NCI-H82 (cell line): ENCODE measurements around the gene TAB3.

Experiments
- DNase-seq: peaks from one replicate; lab custom pipeline; 2025; lab: John Stamatoyannopoulos, UW

TAB3 gene

DNA sequence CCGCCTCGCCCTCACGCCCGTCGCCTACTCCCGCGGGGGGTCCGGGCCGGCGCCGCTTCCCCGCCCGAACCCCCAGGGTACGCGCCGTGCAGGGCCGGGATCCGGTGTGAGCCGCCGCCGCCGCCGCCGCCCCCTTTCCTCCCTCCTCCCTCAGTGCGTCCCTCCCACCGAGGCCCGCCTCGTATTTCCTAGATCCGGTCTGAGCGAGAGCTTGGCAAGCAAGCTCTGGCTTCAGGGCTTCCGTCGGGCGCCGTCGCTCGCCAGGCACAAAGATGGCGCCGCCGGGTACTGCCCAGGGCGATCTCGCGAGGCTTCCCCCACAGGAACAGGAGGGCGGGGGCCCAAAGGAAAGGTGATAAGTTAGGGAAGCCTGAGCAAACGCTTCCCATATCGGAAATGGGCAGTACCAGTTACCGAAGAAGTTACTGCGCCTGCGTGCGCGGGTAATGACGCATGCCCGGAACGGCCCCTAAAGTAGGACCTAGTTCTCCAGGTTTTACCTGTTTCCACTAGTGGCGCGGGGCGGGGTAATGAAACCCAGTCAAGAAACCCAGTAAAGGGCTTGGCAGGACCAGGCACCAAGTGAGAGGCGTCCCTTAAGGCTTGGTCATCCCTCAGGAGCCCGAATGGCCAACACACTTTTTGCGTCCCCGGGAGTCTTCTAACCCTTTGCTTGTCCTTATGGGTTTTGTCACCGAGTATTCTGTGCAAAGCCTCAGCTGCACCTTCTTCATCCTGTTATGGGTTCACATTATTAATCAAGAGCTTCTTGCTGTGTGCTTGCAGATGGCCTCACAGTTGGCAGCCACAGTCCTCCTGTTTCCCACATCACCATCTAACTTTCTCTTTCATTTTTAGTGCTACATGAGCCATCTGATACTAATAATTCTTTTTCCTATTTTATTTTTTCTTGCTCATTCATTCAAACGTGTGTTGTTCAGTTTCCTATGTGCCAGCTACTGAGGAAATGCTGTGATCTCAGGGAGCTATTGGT lies at the start of gene TAB3:
TSS of gene TAB3 (minus strand) at position 108 of the 994 bp plus-strand sequence. CDS start 29,666 bp downstream, outside the sequence.
- peak; percentile 99 for DNase-seq

DNA sequence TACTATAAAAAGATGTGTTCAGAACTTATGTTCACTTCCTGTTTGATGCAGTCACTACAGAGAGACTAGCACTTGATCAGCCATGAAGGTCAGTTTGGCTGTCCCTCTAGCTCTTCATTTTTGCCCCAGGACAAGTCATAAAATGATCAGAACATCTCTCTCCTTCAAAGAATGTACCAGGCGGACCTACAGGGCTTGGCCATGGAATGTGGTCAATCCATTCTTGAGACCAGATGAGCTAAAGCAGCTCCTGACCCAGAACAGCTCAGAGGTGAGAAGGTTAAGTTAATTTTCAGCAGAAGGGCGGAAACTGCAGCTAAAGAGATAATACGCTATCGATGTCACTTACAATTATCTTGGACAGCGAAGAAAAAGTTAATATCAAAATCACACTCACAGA lies 49.2 kb upstream of the TAB3 start:
- DNase-seq = no peak

GRCh38 chrX:30935985-30936384 lies 46.9 kb upstream of the TAB3 start:
- DNase-seq = peak; percentile 60

- no peak for DNase-seq
Measured at GRCh38 chrX:30931920-30932319, 42.9 kb upstream of the TAB3 start.

- no peak for DNase-seq
Measured at GRCh38 chrX:30930679-30931078, 41.6 kb upstream of the TAB3 start.

GRCh38 chrX:30930143-30930542 lies 41.1 kb upstream of the TAB3 start:
- no peak for DNase-seq

DNA sequence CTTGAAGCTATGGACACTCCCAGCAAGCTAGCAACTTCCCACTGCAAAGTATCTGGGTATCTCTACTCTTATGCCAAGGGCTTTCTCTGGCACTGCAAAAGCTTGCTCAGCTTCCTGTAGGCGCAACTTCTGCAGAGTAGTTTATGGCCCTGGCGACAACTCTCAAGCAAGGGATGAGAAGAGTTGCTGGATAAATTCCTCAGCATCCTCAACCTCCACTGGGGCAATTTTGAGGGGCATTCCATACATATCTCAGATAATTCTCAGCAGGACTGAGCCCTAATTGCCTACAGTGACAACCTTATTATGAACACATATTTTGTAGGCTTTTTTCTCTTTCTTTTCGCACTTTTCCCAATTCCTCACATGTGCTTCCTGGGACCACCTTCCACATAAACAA lies 31.2 kb upstream of the TAB3 start:
- no peak for DNase-seq

GRCh38 chrX:30918480-30918879 lies 29.4 kb upstream of the TAB3 start:
- no peak for DNase-seq

- no peak for DNase-seq
Measured at GRCh38 chrX:30913492-30913891, 24.4 kb upstream of the TAB3 start.

DNA sequence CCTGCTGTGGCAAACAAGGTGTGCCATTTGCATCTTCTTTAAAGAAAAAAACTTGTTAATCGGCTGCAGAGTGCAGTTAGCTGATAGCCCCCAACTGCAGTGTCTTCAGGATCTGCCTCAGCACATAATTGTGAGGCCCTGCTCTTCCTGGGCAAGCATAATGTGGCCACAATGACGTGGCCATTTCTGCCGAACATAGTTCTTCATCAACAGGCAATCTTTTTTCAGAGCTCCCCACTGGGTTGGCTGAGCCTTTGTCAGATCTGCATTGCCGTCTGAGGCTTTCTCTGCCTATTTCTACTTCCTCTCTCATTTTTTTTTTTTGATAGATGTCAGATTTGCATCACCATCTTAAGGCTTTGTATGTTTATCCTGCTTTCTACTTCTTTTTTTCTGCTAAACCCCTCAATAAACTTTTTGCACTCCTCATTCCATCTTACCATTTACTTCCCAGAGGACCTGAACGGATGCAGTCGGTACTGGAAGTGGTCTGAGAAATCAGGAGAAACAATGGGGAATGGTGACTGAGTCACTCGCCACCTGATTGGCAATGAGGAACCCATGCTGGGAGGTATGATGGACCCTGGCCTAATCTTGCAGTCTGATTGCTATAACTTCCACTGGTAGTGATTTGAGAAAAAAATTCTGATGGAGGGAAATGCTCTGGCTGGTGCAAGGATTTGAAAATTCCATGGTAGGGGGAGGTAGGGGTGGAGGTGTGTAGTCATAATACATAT lies 21.2 kb upstream of the TAB3 start:
- DNase-seq = no peak

- DNase-seq = no peak
Measured at GRCh38 chrX:30906726-30907125, 17.7 kb upstream of the TAB3 start.

- DNase-seq = no peak
Measured at GRCh38 chrX:30905321-30905720, 16.3 kb upstream of the TAB3 start.

GRCh38 chrX:30904632-30905031 lies 15.6 kb upstream of the TAB3 start:
- DNase-seq = no peak

- DNase-seq = no peak
Measured at GRCh38 chrX:30904186-30904585, 15.1 kb upstream of the TAB3 start.

DNA sequence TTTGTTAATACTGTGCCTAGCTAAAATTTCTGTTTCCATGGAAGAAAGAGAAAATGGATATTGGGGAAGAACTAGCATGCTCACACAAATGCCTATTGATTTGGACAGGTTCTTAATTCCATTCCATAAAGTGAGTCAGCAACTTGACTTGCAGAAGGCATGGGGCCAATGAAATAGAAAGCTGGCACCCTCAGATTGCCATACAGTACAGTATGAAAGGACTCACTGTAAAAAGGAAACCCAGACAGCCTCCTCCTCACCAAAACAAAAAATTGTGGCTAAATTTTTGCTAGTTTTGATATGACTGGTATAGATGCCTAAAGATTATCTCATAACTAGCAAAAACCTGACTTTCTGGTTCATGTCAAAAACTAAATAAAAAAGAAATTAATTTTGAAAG lies 11.2 kb upstream of the TAB3 start:
- DNase-seq = no peak

- no peak for DNase-seq
Measured at GRCh38 chrX:30898886-30899285, 9.8 kb upstream of the TAB3 start.

- DNase-seq = no peak
Measured at GRCh38 chrX:30895370-30895769, 6.3 kb upstream of the TAB3 start.

DNA sequence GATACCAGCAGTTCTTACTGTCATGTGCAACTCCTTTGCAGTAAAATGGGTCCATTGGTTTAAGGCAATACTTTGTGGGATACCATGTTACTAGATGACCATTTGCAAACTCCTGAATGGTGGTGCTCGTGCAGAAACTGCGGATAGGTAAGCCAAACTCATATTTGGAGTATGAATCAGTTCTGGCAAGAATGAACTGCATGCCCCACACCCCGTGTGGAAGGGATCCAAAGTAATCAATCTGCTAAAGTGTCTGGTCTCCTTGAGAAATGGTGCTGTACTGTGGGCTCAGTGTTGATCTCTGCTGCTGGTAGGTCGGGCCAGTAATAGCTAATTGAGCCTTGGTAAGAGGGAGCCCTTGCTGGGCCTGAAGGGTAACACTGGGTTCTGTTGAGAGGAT lies 4.2 kb upstream of the TAB3 start:
- DNase-seq = no peak

GRCh38 chrX:30892591-30892990 lies 3.5 kb upstream of the TAB3 start:
- no peak for DNase-seq

- peak; percentile 24 for DNase-seq
Measured at GRCh38 chrX:30888526-30889146, 418 bp downstream of the TAB3 start.

GRCh38 chrX:30887721-30888120 lies 1.3 kb downstream of the TAB3 start:
- DNase-seq = no peak

DNA sequence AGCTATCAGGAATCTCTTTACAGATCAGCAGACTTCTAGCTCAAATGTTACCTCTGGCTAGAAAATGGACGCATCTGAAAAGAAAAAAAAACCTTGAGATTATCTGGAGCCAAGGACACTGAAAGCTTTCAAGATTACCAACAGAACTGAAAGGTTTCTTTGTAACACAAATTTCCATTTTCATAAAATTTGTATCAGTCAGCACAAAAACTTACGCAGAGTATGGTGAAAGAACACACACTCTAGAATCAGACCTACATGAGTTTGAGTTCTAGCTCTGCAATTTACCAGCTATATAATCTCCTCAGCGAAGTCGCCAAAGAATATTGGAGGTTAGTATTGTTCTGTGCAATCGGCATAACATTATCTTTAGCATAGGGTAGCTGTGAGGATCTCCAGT lies 1.8 kb downstream of the TAB3 start:
- no peak for DNase-seq

DNA sequence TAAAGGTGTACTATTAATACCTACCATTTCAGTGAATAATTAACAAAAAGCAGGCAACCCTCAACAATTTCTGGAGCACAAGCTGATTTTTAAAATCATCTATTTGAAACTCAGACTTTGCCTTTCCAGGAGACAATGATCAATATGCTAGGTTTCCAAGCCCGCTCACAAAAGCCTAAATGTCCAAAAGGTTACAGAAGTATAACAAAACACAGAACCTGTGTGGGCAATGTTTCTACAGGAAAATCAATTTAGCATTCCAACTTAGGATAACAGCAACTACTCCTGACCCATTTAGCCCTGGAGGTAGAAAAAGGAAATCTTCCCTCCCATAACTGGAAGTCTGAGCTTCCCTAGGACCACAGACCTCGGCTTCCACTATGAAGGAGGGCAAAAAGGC lies 3.9 kb downstream of the TAB3 start:
- DNase-seq = no peak
